Subcutaneous abdominal adipose tissue (tissue), 5 donors: ENCODE data around the gene PSME1.
A peak's percentile ranks its signal among the peaks of the same experiment; 100 is the strongest.

Source experiments
- H3K27ac ChIP-seq: one replicate; pipeline ENCODE4 v1.7.0; 2013; ENCODE audit warnings: low read depth, mild to moderate bottlenecking, inconsistent platforms, low read length, moderate library complexity
- H3K27me3 ChIP-seq, 5 donors: one replicate each; pipeline ENCODE4 v1.7.0; 2013; ENCODE audit warnings: low read length in 5 of 5, inconsistent platforms in 1 of 5; ENCODE audit not compliant: control insufficient read depth in 5 of 5, insufficient read depth in 4 of 5
- H3K36me3 ChIP-seq, 5 donors: one replicate each; pipeline ENCODE4 v1.7.0; 2013; ENCODE audit warnings: low read length in 5 of 5; ENCODE audit not compliant: control insufficient read depth in 5 of 5, insufficient read depth in 5 of 5
- H3K4me1 ChIP-seq, 5 donors: one replicate each; pipeline ENCODE4 v1.7.0; 2013; ENCODE audit warnings: low read length in 5 of 5, mild to moderate bottlenecking in 3 of 5, moderate library complexity in 1 of 5; ENCODE audit not compliant: control insufficient read depth in 5 of 5, insufficient read depth in 5 of 5
- H3K4me3 ChIP-seq, 5 donors: one replicate each; pipeline ENCODE4 v1.7.0; 2013; ENCODE audit warnings: low read length in 5 of 5, low read depth in 1 of 5
- H3K9ac ChIP-seq, 5 donors: one replicate each; pipeline ENCODE4 v1.7.0; 2013; ENCODE audit warnings: low read length in 5 of 5, mild to moderate bottlenecking in 4 of 5, moderate library complexity in 3 of 5
- H3K9me3 ChIP-seq, 5 donors: one replicate each; pipeline ENCODE4 v1.7.0; 2013; ENCODE audit warnings: low read length in 5 of 5; ENCODE audit not compliant: control insufficient read depth in 5 of 5
- donor health status: healthy.
- donor health status: healthy.
- donor health status: healthy.
- donor health status: healthy.
- donor health status: healthy.

Gene PSME1

GRCh38 chr14:24115422-24116127 lies 20.4 kb upstream of the PSME1 start:
- H3K27me3 ChIP-seq = no peaks in the 10 kb centered on the region
- H3K4me3 ChIP-seq = peak overlapping the region; percentile 90 to 96 (median 94)
- H3K4me1 ChIP-seq = peaks cover 4 to 39% (median 29%) of the 10 kb centered on the region in 5 donors

GRCh38 chr14:24116128-24116814 lies 19.7 kb upstream of the PSME1 start:
- Histone ChIP-seq H3K4me1 (peaks cover 4 to 33% (median 27%) of the 10 kb centered on the region in 5 donors), H3K27me3 (no peaks in the 10 kb centered on the region), H3K9ac (peak overlapping the region in 1 of 5 donors; percentile 88), H3K36me3 (peaks cover 0 to 42% (median 37%) of the 10 kb centered on the region in 5 donors), H3K27ac (no peak overlapping the region), H3K9me3 (no peaks in the 10 kb centered on the region), H3K4me3 (peak overlapping the region in 4 of 5 donors; percentile 22 to 96 (median 92))

More at GRCh38 chr14:24115422-24116127, 20.4 kb upstream of the PSME1 start:
- H3K27ac ChIP-seq = peak overlapping the region; percentile 99
- H3K9ac ChIP-seq = peak overlapping the region; percentile 41 to 96 (median 88)
- peaks cover 0 to 35% (median 30%) of the 10 kb centered on the region in 5 donors for H3K36me3 ChIP-seq
- H3K9me3 ChIP-seq = no peaks in the 10 kb centered on the region

- Histone ChIP-seq H3K9ac (no peak overlapping the region), H3K4me1 (peaks cover 4 to 33% (median 27%) of the 10 kb centered on the region in 5 donors), H3K27me3 (no peaks in the 10 kb centered on the region), H3K27ac (no peak overlapping the region), H3K4me3 (no peak overlapping the region), H3K36me3 (peaks cover 0 to 51% (median 44%) of the 10 kb centered on the region in 5 donors), H3K9me3 (no peaks in the 10 kb centered on the region)
Measured at GRCh38 chr14:24117179-24117578, 18.8 kb upstream of the PSME1 start.

- no peak overlapping the region for H3K27ac ChIP-seq
- H3K9me3 ChIP-seq = no peaks in the 10 kb centered on the region
- H3K9ac ChIP-seq = no peak overlapping the region
- no peaks in the 10 kb centered on the region for H3K27me3 ChIP-seq
- H3K4me1 ChIP-seq = peaks cover 4 to 24% (median 16%) of the 10 kb centered on the region in 5 donors
- H3K36me3 ChIP-seq = peaks cover 0 to 71% (median 64%) of the 10 kb centered on the region in 5 donors
- H3K4me3 ChIP-seq = no peak overlapping the region
Measured at GRCh38 chr14:24119691-24120090, 16.3 kb upstream of the PSME1 start.

- Histone ChIP-seq H3K27ac (no peak overlapping the region), H3K36me3 (peaks cover 0 to 71% (median 64%) of the 10 kb centered on the region in 5 donors), H3K27me3 (no peaks in the 10 kb centered on the region)
Measured at GRCh38 chr14:24121210-24121609, 14.8 kb upstream of the PSME1 start.

GRCh38 chr14:24122416-24122815 lies 13.6 kb upstream of the PSME1 start:
- Histone ChIP-seq H3K9me3 (no peaks in the 10 kb centered on the region), H3K4me3 (no peak overlapping the region), H3K36me3 (peaks cover 0 to 65% (median 61%) of the 10 kb centered on the region in 5 donors), H3K9ac (no peak overlapping the region), H3K4me1 (peaks cover 0 to under 1% (median 0%) of the 10 kb centered on the region in 5 donors), H3K27ac (no peak overlapping the region), H3K27me3 (no peaks in the 10 kb centered on the region)

More at GRCh38 chr14:24121210-24121609, 14.8 kb upstream of the PSME1 start:
- Histone ChIP-seq H3K4me1 (peaks cover 0 to 12% (median 4%) of the 10 kb centered on the region in 5 donors), H3K4me3 (no peak overlapping the region), H3K9me3 (no peaks in the 10 kb centered on the region), H3K9ac (no peak overlapping the region)

GRCh38 chr14:24122898-24123297 lies 13.1 kb upstream of the PSME1 start:
- Histone ChIP-seq H3K27ac (no peak overlapping the region), H3K36me3 (peaks cover 0 to 61% (median 56%) of the 10 kb centered on the region in 5 donors), H3K9me3 (no peaks in the 10 kb centered on the region), H3K4me3 (no peak overlapping the region), H3K27me3 (no peaks in the 10 kb centered on the region), H3K4me1 (no peaks in the 10 kb centered on the region), H3K9ac (no peak overlapping the region)

GRCh38 chr14:24123424-24124417 lies 12.3 kb upstream of the PSME1 start:
- Histone ChIP-seq H3K9ac (no peak overlapping the region), H3K27me3 (no peaks in the 10 kb centered on the region), H3K4me3 (no peak overlapping the region), H3K4me1 (no peaks in the 10 kb centered on the region), H3K9me3 (no peaks in the 10 kb centered on the region), H3K36me3 (peaks cover 0 to 52% (median 48%) of the 10 kb centered on the region in 5 donors), H3K27ac (no peak overlapping the region)

- H3K27ac ChIP-seq = no peak overlapping the region
- no peaks in the 10 kb centered on the region for H3K9me3 ChIP-seq
- H3K36me3 ChIP-seq = peaks cover 0 to 22% (median 20%) of the 10 kb centered on the region in 5 donors
- H3K9ac ChIP-seq = no peak overlapping the region
- no peak overlapping the region for H3K4me3 ChIP-seq
- H3K27me3 ChIP-seq = no peaks in the 10 kb centered on the region
- H3K4me1 ChIP-seq = peaks cover under 1 to 15% (median 9%) of the 10 kb centered on the region in 5 donors
Measured at GRCh38 chr14:24126939-24127338, 9.1 kb upstream of the PSME1 start.
